ENCODE data around the gene GMIP.

- no peak for TF ChIP-seq CTCF (IDR thresholded peaks at IDR 0.05; ENCODE audit: low read depth, low read length, missing input control)
- TF ChIP-seq YY1 (IDR thresholded peaks at IDR 0.05): no peak
- no peak for TF ChIP-seq REST (IDR thresholded peaks at IDR 0.05)
- no peak for TF ChIP-seq GABPA (IDR thresholded peaks at IDR 0.05 in 1 of 2, conservative IDR thresholded peaks at IDR 0.05 in 1 of 2)
- no peak for TF ChIP-seq EGR1 (IDR thresholded peaks at IDR 0.05; ENCODE audit: low read depth in 2 of 2)
- TF ChIP-seq RXRA (IDR thresholded peaks at IDR 0.05): no peak
- no peak for TF ChIP-seq SP1 (IDR thresholded peaks at IDR 0.05)
- TF ChIP-seq TAF1 (conservative IDR thresholded peaks at IDR 0.05): no peak
- TF ChIP-seq RAD21 (IDR thresholded peaks at IDR 0.05): no peak
- no peak for TF ChIP-seq JUND (IDR thresholded peaks at IDR 0.05)
Measured at GRCh38 chr19:19691683-19692082, 48.2 kb upstream of the GMIP start.

Data from liver (tissue), 3 donors.